Liver (tissue), 9 donors: ENCODE results near the gene PCDH9. TPM values are rescaled to one million over a fixed set of nuclear protein-coding genes. Genes with fewer than 3 reads are reported as not detected.

Experiments used
- DNase-seq: peaks from one replicate; pipeline ENCODE4 v3.0.0-alpha.2; 2017; ENCODE audit warnings: low spot score
- H3K27ac ChIP-seq, 2 donors: one replicate each; pipeline ENCODE4 v1.7.0; 2013; ENCODE audit warnings: inconsistent platforms in 2 of 2, low read length in 2 of 2, control low read depth in 1 of 2, low read depth in 1 of 2, mild to moderate bottlenecking in 1 of 2
- H3K27me3 ChIP-seq, 4 donors: one replicate each; pipeline versions ENCODE4 v1.6.1 to v1.7.0; 2013; ENCODE audit warnings: low read length in 3 of 4, inconsistent platforms in 1 of 4, mild to moderate bottlenecking in 1 of 4, moderate library complexity in 1 of 4; ENCODE audit not compliant: control insufficient read depth in 4 of 4, insufficient read depth in 4 of 4
- H3K36me3 ChIP-seq, 4 donors: one replicate each; pipeline versions ENCODE4 v1.6.1 to v1.7.0; 2013; ENCODE audit warnings: low read length in 3 of 4, mild to moderate bottlenecking in 3 of 4, low read depth in 1 of 4, moderate library complexity in 1 of 4; ENCODE audit not compliant: control insufficient read depth in 4 of 4, insufficient read depth in 3 of 4
- H3K4me1 ChIP-seq, 4 donors: one replicate each; pipeline versions ENCODE4 v1.6.1 to v1.7.0; 2013; ENCODE audit warnings: low read length in 3 of 4, mild to moderate bottlenecking in 3 of 4, moderate library complexity in 1 of 4; ENCODE audit not compliant: control insufficient read depth in 4 of 4, insufficient read depth in 4 of 4
- H3K4me3 ChIP-seq, 3 donors: one replicate each; pipeline versions ENCODE4 v1.6.1 to v1.7.0; 2013; ENCODE audit warnings: low read length in 3 of 3, control low read depth in 1 of 3, low read depth in 1 of 3, mild to moderate bottlenecking in 1 of 3
- H3K9ac ChIP-seq, 2 donors: one replicate each; pipeline ENCODE4 v1.7.0; 2013; ENCODE audit warnings: low read length in 2 of 2, mild to moderate bottlenecking in 2 of 2, moderate library complexity in 2 of 2, control low read depth in 1 of 2, low read depth in 1 of 2
- H3K9me3 ChIP-seq, 4 donors: one replicate each; pipeline versions ENCODE4 v1.6.1 to v1.7.0; 2013; ENCODE audit warnings: low read length in 3 of 4; ENCODE audit not compliant: control insufficient read depth in 4 of 4
- ATF3 ChIP-seq: IDR thresholded peaks from 2 replicates; pipeline ENCODE4 v1.6.1; 2016; ENCODE audit warnings: antibody characterized with exemption
- CTCF ChIP-seq: fragments of 150-350 bp; IDR thresholded peaks from 2 replicates; pipeline ENCODE4 v1.5.1; 2017; ENCODE audit warnings: improper control_type of control experiment, low read depth, low read length; ENCODE audit not compliant: missing input control
- EGR1 ChIP-seq, 2 donors: IDR thresholded peaks; 2 replicates each; pipeline ENCODE4 v1.6.1; 2016 to 2018; ENCODE audit warnings: antibody characterized with exemption in 2 of 2, low read depth in 2 of 2
- FOXA1 ChIP-seq: IDR thresholded peaks from 2 replicates; pipeline ENCODE4 v1.6.1; 2016; ENCODE audit warnings: antibody characterized with exemption
- FOXA2 ChIP-seq: IDR thresholded peaks from 2 replicates; pipeline ENCODE4 v1.6.1; 2016; ENCODE audit warnings: antibody characterized with exemption
- GABPA ChIP-seq, 2 donors: IDR thresholded peaks in 1 of 2; conservative IDR thresholded peaks in 1 of 2; 2 replicates each; pipeline ENCODE4 v1.6.1; 2016; ENCODE audit warnings: antibody characterized with exemption in 2 of 2, mild to moderate bottlenecking in 1 of 2, moderate library complexity in 1 of 2
- HNF4A ChIP-seq, 2 donors: conservative IDR thresholded peaks; 2 replicates each; pipeline ENCODE4 v1.6.1; 2016; ENCODE audit warnings: antibody characterized with exemption in 2 of 2, mild to moderate bottlenecking in 2 of 2
- HNF4G ChIP-seq: IDR thresholded peaks from 2 replicates; pipeline ENCODE4 v1.6.1; 2016; ENCODE audit warnings: antibody characterized with exemption
- JUND ChIP-seq, 2 donors: IDR thresholded peaks; 2 replicates each; pipeline ENCODE4 v1.6.1; 2016; ENCODE audit warnings: antibody characterized with exemption in 2 of 2
- MAX ChIP-seq: IDR thresholded peaks from 2 replicates; pipeline ENCODE4 v1.6.1; 2016; ENCODE audit warnings: antibody characterized with exemption
- NR2F2 ChIP-seq: IDR thresholded peaks from 2 replicates; pipeline ENCODE4 v1.6.1; 2016; ENCODE audit warnings: antibody characterized with exemption
- RAD21 ChIP-seq, 2 donors: IDR thresholded peaks; 2 replicates each; pipeline ENCODE4 v1.6.1; 2016; ENCODE audit warnings: antibody characterized with exemption in 2 of 2, mild to moderate bottlenecking in 2 of 2
- REST ChIP-seq: IDR thresholded peaks from 2 replicates; pipeline ENCODE4 v1.6.1; 2016; ENCODE audit warnings: antibody characterized with exemption, mild to moderate bottlenecking
- RXRA ChIP-seq, 2 donors: IDR thresholded peaks; 2 replicates each; pipeline ENCODE4 v1.6.1; 2017 to 2018; ENCODE audit warnings: antibody characterized with exemption in 2 of 2, mild to moderate bottlenecking in 1 of 2
- SP1 ChIP-seq: IDR thresholded peaks from 2 replicates; pipeline ENCODE4 v1.6.1; 2018; ENCODE audit warnings: antibody characterized with exemption, mild to moderate bottlenecking
- TAF1 ChIP-seq: conservative IDR thresholded peaks from 2 replicates; pipeline ENCODE4 v1.6.1; 2016; ENCODE audit warnings: antibody characterized with exemption, mild to moderate bottlenecking
- YY1 ChIP-seq: IDR thresholded peaks from 2 replicates; pipeline ENCODE4 v1.6.1; 2016; ENCODE audit warnings: antibody characterized with exemption, mild to moderate bottlenecking
- ZBTB33 ChIP-seq: IDR thresholded peaks from 2 replicates; pipeline ENCODE4 v1.6.1; 2016; ENCODE audit warnings: antibody characterized with exemption
- WGBS: extraction: QIAGEN DNeasy Blood & Tissue Kit; methylation state at CpG from one replicate; pipeline ENCODE4 v1.1.7; 2013; 5-methylcytosine and 5-hydroxymethylcytosine counted together
- polyA plus RNA-seq, 2 donors: library from polyadenylated mRNA; stranded (reverse) in 1 of 2; unstranded in 1 of 2; fragments of 200-250 nt in 1 of 2; fragments of >200 nt in 1 of 2; fragmentation: Nextera tagmentation in 1 of 2; extraction: Ambion mirVana in 1 of 2; gene quantifications; one replicate each; pipeline versions ENCODE4 v1.2.1 to v1.2.3, GENCODE V29; 2013 to 2015
- total RNA-seq, 2 donors: library from RNA; depleted of rRNA; stranded (reverse); fragments of >200 nt; gene quantifications; one replicate each; pipeline ENCODE4 v1.2.3, GENCODE V29; 2014
- donor health status: healthy.
- donor health status: healthy.
- donor health status: healthy.
- donor health status: healthy.
- donor health status: healthy.

The PCDH9 gene
- total and polyA plus RNA-seq, 4 donors = 0.90 to 4.0 (median 2.2) TPM

GRCh38 chr13:67001363-67001762 is 228.8 kb downstream of the PCDH9 start:
- Histone ChIP-seq H3K9me3 (no peaks in the 10 kb centered on the region), H3K4me3 (no peak overlapping the region), H3K9ac (no peak overlapping the region), H3K36me3 (no peaks in the 10 kb centered on the region), H3K4me1 (no peaks in the 10 kb centered on the region), H3K27me3 (peaks cover 0 to 3% (median 0%) of the 10 kb centered on the region in 4 donors), H3K27ac (no peak overlapping the region)
- no peak for DNase-seq
- WGBS = 91% methylated on average over 5 of the region's 5 CpGs
- no peak for TF ChIP-seq FOXA1
- TF ChIP-seq FOXA2 = no peak
- TF ChIP-seq NR2F2 = no peak
- TF ChIP-seq ZBTB33 = no peak
- no peak for TF ChIP-seq MAX
- no peak for TF ChIP-seq GABPA (IDR thresholded peaks at IDR 0.05 in 1 of 2, conservative IDR thresholded peaks at IDR 0.05 in 1 of 2)
- TF ChIP-seq YY1 = no peak
- no peak for TF ChIP-seq HNF4A (conservative IDR thresholded peaks at IDR 0.05)
- TF ChIP-seq RAD21 (IDR thresholded peaks at IDR 0.05) = no peak
- TF ChIP-seq REST = no peak
- TF ChIP-seq TAF1 = no peak
- TF ChIP-seq SP1 = no peak
- no peak for TF ChIP-seq EGR1 (IDR thresholded peaks at IDR 0.05; ENCODE audit: low read depth in 2 of 2)
- TF ChIP-seq CTCF = no peak
- TF ChIP-seq JUND (IDR thresholded peaks at IDR 0.05) = no peak
- no peak for TF ChIP-seq RXRA (IDR thresholded peaks at IDR 0.05)
- no peak for TF ChIP-seq HNF4G
- TF ChIP-seq ATF3 = no peak
